GM18519 (cell line): Measurements from ENCODE around the gene LRRK1.

ENCODE experiments used
- ATAC-seq: cut with Tn5 transposase; IDR thresholded peaks from one replicate; pipeline ENCODE4 v1.9.1; 2021; ENCODE audit warnings: mild to moderate bottlenecking, moderate library complexity; ENCODE audit not compliant: unreplicated experiment, low FRiP score

Gene LRRK1

GRCh38 chr15:101035611-101036010 is 116.5 kb downstream of the LRRK1 start:
- no peak for ATAC-seq

- ATAC-seq, result no peak
Observed at GRCh38 chr15:101036189-101036588, 117.0 kb downstream of the LRRK1 start.

GRCh38 chr15:101037090-101037830 is 118.1 kb downstream of the LRRK1 start:
- ATAC-seq, result no peak

- no peak for ATAC-seq
Observed at GRCh38 chr15:101038327-101039003, 119.3 kb downstream of the LRRK1 start.

- ATAC-seq, result no peak
Observed at GRCh38 chr15:101039461-101039860, 120.3 kb downstream of the LRRK1 start.

- ATAC-seq, result no peak
Observed at GRCh38 chr15:101042320-101042719, 123.2 kb downstream of the LRRK1 start.

- no peak for ATAC-seq
Observed at GRCh38 chr15:101043011-101043410, 123.9 kb downstream of the LRRK1 start.

GRCh38 chr15:101043911-101044624 is 124.9 kb downstream of the LRRK1 start:
- ATAC-seq, result no peak

GRCh38 chr15:101044625-101045235 is 125.6 kb downstream of the LRRK1 start:
- ATAC-seq, result no peak

- no peak for ATAC-seq
Observed at GRCh38 chr15:101045236-101045646, 126.1 kb downstream of the LRRK1 start.

GRCh38 chr15:101045835-101046691 is 126.9 kb downstream of the LRRK1 start:
- ATAC-seq, result no peak

GRCh38 chr15:101046826-101047225 is 127.7 kb downstream of the LRRK1 start:
- no peak for ATAC-seq

- ATAC-seq, result no peak
Observed at GRCh38 chr15:101047301-101047781, 128.2 kb downstream of the LRRK1 start.

GRCh38 chr15:101048176-101048575 is 129.0 kb downstream of the LRRK1 start:
- ATAC-seq, result no peak

GRCh38 chr15:101048581-101049030 is 129.4 kb downstream of the LRRK1 start:
- no peak for ATAC-seq

GRCh38 chr15:101049282-101049681 is 130.1 kb downstream of the LRRK1 start:
- ATAC-seq, result no peak

- ATAC-seq, result no peak
Observed at GRCh38 chr15:101049856-101050622, 130.9 kb downstream of the LRRK1 start.

- ATAC-seq, result no peak
Observed at GRCh38 chr15:101050623-101051290, 131.6 kb downstream of the LRRK1 start.
